ENCODE data around the gene DCDC2B.
"Not testable (repeated sequence)": the region's sequence is repeated elsewhere in the genome, so short reads cannot be mapped to it uniquely, and the experiment has no call there.

Gene DCDC2B

GRCh38 chr1:32208891-32209328, at the start of gene DCDC2B:
DCDC2B (plus strand) TSS chr1:32209089; CDS start chr1:32209094, 5 bp downstream.
- DNase-seq (ENCODE audit: low spot score), result peak; percentile 38

GRCh38 chr1:32159189-32159588, 49.7 kb upstream of the DCDC2B start:
- no peak for DNase-seq (ENCODE audit: low spot score)

GRCh38 chr1:32163405-32163804, 45.5 kb upstream of the DCDC2B start:
- no peak for DNase-seq (ENCODE audit: low spot score)

- not testable (repeated sequence) for DNase-seq (ENCODE audit: low spot score)
Observed at GRCh38 chr1:32165633-32166032, 43.3 kb upstream of the DCDC2B start.

GRCh38 chr1:32170991-32171390, 37.9 kb upstream of the DCDC2B start:
- DNase-seq (ENCODE audit: low spot score), result no peak

- DNase-seq (ENCODE audit: low spot score), result no peak
Observed at GRCh38 chr1:32172621-32173245, 36.2 kb upstream of the DCDC2B start.

- DNase-seq (ENCODE audit: low spot score), result no peak
Observed at GRCh38 chr1:32178380-32179192, 30.3 kb upstream of the DCDC2B start.

- no peak for DNase-seq (ENCODE audit: low spot score)
Observed at GRCh38 chr1:32179193-32179442, 29.8 kb upstream of the DCDC2B start.

GRCh38 chr1:32179443-32180185, 29.3 kb upstream of the DCDC2B start, which contains the start of gene TXLNA:
TXLNA (plus strand) TSS chr1:32179675; CDS start chr1:32180346, 671 bp downstream.
- peak; percentile 93 for DNase-seq (ENCODE audit: low spot score)

- peak; percentile 64 for DNase-seq (ENCODE audit: low spot score)
Observed at GRCh38 chr1:32180186-32181060, 28.5 kb upstream of the DCDC2B start.

- DNase-seq (ENCODE audit: low spot score), result no peak
Observed at GRCh38 chr1:32181065-32181464, 27.8 kb upstream of the DCDC2B start.

- no peak for DNase-seq (ENCODE audit: low spot score)
Observed at GRCh38 chr1:32181563-32181962, 27.3 kb upstream of the DCDC2B start.

GRCh38 chr1:32182060-32182459, 26.8 kb upstream of the DCDC2B start:
- DNase-seq (ENCODE audit: low spot score), result peak; percentile 64

- DNase-seq (ENCODE audit: low spot score), result no peak
Observed at GRCh38 chr1:32184650-32185049, 24.2 kb upstream of the DCDC2B start.

- DNase-seq (ENCODE audit: low spot score), result no peak
Observed at GRCh38 chr1:32186077-32186476, 22.8 kb upstream of the DCDC2B start.

GRCh38 chr1:32186491-32186890, 22.4 kb upstream of the DCDC2B start:
- no peak for DNase-seq (ENCODE audit: low spot score)

GRCh38 chr1:32187850-32188249, 21.0 kb upstream of the DCDC2B start:
- no peak for DNase-seq (ENCODE audit: low spot score)

- DNase-seq (ENCODE audit: low spot score), result no peak
Observed at GRCh38 chr1:32192220-32192948, 16.5 kb upstream of the DCDC2B start.

- no peak for DNase-seq (ENCODE audit: low spot score)
Observed at GRCh38 chr1:32194984-32195383, 13.9 kb upstream of the DCDC2B start.

GRCh38 chr1:32195531-32195930, 13.4 kb upstream of the DCDC2B start:
- no peak for DNase-seq (ENCODE audit: low spot score)
